HG03558 (cell line): Measurements from ENCODE around the gene PTRH1.

Experiments used
- ATAC-seq: cut with Tn5 transposase; IDR thresholded peaks from one replicate; pipeline ENCODE4 v1.9.1; 2021; ENCODE audit warnings: moderate number of reproducible peaks; ENCODE audit not compliant: unreplicated experiment; ENCODE audit errors: extremely low read depth

PTRH1 gene

DNA sequence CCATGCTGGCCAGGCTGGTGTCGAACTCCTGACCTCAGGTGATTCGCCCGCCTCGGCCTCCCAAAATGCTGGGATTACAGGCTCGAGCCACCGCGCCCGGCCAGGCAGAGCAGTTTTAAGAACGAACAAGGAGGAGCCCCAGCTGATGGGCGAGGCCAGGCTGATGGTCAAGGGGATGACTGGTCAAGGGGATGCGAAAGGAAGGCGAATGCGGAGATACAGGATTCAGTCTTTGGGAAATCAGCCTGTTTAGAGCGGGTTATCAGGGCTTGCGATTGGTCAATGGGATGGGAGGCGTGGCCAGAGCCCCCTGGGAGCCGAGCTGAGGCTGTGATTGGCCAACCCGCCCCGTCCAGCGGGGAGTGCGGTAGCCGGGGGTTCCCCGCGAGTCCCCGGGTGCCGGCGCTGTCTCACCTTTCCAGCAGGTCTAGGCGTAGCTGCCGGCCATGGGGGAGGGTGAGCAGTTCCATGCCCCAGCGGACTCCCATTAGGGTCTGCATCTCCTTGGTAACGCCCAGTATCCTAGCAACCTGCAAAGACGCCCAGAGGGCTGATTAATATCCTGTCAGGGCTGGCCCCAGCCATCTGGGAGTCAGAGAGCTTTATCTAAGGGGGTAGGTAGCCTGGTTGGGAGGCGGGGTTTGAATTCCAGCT lies 27.1 kb upstream of the PTRH1 start:
- no peak for ATAC-seq

DNA sequence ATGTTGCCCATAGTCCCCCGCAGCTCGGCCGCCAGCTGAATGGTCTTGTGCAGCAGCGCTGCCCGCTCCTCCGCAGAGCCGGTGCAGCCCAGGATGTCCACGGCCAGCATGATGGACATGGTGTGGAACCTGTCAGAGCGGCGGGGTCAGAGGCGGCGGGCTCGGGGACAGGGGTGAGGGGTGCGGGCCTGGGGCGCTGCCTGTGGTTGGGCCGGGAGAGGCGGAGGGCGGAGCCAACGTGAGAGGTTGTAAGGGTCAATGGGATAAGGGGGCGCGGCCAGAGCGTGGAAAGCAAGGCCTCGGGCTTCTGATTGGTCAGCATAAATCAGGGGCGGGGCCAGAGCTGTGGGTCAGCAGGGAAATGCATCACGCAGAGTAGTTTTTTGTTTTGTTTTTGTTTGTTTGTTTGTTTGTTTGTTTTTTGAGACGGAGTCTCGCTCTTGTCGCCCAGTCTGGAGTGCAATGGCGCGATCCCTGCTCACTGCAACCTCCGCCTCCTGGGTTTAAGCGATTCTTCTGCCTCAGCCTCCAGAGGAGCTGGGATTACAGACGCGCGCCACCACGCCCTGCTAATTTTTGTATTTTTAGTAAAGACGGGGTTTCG lies 26.5 kb upstream of the PTRH1 start:
- no peak for ATAC-seq

- ATAC-seq, result no peak
These were observed 24.3 kb upstream of the PTRH1 start for GRCh38 chr9:127739614-127740330.

GRCh38 chr9:127738666-127739065 lies 23.2 kb upstream of the PTRH1 start:
- no peak for ATAC-seq

- no peak for ATAC-seq
These were observed 20.2 kb upstream of the PTRH1 start for GRCh38 chr9:127735530-127736185.

DNA sequence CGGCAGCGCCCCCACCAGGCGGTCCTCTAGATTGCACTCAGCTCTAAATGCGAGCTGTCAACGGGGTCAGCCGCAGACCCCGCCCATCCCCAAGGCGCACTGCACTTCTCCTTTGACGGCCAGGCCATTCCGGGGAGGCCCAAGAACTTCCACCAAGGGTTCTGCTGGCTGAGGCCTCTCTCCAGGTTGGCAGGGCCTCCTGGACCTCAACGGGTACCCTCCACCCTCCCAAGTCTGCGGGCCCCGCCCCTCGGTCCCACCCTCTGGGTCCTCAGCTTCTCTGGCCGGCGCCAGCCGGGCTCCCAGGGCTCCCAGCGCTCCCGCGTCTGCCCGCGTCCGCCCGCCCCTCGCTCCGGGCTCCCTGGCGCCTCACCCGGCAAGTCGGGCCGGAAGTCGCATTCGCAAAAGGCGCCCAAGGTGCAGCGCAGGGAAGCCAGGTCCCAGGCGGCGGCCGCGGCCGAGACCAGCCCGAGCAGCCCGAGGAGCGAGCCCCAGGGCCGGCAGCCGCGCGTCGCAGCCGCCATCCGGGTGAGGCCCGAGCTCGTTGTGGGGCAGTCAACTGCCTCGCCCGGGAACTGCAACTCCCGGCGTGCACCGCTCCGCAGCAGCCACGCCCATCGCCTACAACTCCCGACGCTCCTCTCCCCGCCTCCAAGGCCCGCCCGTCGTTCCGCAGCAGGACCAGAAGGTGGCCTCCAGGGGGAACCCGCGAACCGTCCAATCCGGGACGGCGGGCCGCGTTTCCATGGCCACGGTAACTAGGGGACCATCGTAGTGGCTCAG lies 19.5 kb upstream of the PTRH1 start, which contains the start of gene TOR2A:
TOR2A (minus strand) TSS at position 548 of the 783 bp plus-strand sequence; CDS start at position 524, 24 bp downstream.
- peak; percentile 50 for ATAC-seq

GRCh38 chr9:127734247-127734746 lies 18.8 kb upstream of the PTRH1 start:
- no peak for ATAC-seq

DNA sequence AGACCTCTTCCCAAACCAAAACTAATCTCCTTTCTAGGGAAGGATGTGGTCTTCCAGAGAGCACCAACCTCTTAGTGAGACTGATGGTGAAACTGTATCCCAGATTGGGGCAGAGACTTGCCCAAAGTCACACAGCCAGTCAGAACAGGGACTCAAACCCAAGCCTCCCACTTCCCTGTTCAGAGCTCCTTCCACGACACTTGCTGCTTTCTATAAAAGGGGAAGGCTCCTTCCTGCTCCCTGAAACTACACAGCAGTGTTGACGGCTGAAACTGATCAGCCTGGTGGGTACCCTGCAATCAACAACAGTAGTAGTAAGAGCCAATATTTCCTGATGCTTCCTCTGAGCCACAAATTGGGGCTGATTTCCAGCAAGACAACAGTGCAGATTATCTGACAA lies 18.2 kb upstream of the PTRH1 start:
- ATAC-seq, result no peak

GRCh38 chr9:127732444-127732843 lies 17.0 kb upstream of the PTRH1 start:
- ATAC-seq, result no peak

DNA sequence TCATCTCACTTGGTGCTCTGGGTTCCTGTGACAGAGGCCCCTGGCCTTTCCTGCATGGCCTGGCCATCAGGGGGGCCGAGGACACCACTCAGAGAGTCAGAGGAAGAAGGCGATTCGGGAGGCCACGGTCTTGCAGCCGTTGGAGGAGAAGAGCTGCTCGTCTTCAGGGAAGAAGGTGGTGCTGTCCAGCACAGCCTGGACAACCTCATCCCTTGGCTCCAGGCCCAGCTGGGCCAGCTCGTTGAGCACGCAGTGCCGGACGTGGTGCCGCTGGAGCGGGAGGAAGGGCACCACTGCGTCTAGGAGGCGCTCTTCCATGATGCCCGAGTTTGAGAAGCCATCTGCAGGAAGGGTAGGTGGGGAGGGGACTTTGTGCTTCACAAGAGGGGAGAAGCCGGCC lies 16.5 kb upstream of the PTRH1 start:
- no peak for ATAC-seq

GRCh38 chr9:127730799-127731410 lies 15.4 kb upstream of the PTRH1 start:
- no peak for ATAC-seq

DNA sequence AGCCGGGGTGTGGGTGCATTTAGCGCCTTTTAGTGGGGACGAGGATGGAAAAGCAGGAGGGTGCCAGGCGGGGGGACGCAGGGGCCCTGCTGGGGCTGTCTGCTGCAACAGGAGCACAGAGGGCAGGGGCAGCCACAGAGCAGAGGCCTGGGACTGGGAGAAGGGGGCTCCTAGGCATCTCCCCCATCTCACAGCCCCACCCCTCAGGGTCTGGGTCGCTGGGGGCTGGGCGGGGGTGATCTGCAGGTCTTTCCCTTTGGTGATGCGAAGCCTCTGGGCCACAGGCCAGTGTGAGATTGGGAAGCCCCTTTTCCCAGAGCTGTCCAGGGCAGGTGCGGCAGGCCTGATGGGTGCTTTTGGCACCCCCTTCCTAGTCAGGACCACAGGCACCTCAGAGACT lies 14.8 kb upstream of the PTRH1 start:
- ATAC-seq, result no peak

DNA sequence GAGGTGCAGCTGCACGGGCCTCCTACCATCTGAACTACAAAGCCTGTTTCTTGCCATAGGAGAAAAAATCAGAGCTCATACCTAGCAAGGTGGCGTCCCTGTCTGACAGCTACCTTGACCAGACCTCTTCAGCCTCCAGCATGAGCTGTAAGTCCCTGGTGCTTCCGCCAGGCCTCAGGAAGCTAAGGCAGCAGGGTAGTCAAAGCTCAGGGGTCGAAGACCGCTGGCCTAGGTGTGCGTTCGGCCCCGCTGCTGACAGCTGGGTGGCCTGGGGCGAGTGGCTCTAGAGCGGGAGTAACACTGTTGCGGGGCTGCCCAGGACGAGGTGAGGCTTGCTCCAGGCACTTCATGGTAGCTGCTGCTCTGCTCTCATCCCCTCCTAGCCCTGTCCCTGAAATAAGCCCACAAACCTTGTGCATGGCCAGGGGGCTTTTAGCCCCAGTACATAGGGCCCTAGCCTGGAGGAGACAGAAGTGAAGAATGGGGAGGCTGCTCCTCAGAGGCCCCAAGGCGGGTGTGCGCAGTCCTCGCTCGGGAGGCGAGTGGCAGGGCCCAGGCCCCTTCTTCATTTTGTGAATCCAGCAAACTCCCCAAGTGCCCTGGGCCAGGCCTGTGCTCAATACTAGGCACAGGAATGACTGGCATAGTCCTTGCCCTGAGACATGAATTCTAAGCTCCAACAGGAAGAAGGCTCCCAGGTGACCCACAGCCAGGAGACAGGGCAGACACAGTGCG lies 14.2 kb upstream of the PTRH1 start:
- ATAC-seq, result no peak

DNA sequence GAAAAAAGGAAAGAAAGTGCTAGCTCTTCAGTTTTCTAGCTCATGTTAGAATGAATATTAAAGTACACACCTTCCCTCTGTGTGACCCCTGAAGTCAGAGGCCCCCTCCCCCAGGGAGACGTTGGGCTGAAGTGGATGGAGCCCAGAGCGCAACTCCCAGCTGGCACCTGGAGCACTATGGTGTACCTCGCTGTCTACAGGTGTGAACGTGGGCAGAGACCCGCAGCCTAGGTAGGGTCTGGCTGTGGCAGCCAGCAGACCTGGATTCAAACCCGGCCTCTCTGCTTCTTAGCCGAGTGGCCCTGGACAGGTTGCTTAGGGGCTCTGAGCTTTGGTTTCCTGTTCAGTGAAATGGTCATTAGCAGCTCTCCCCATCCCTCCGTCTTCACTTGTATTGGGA lies 13.3 kb upstream of the PTRH1 start:
- no peak for ATAC-seq

GRCh38 chr9:127726871-127727270 lies 11.4 kb upstream of the PTRH1 start:
- no peak for ATAC-seq

DNA sequence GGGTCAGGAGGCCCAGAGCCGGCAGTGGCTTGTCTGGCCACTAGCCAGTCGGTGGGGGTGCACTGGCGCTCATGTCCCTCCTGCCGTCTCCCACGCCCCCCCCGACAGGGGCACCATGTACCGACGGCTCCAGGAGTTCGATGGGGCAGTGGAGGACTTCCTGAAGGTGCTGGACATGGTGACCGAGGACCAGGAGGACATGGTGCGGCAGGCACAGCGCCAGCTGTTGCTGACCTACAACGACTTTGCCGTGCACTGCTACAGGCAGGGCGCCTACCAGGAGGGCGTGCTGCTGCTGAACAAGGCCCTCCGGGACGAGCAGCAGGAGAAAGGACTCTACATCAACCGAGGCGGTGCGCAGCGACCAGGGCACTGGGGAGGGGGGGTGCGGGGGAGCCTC lies 8.5 kb upstream of the PTRH1 start:
- ATAC-seq, result no peak

DNA sequence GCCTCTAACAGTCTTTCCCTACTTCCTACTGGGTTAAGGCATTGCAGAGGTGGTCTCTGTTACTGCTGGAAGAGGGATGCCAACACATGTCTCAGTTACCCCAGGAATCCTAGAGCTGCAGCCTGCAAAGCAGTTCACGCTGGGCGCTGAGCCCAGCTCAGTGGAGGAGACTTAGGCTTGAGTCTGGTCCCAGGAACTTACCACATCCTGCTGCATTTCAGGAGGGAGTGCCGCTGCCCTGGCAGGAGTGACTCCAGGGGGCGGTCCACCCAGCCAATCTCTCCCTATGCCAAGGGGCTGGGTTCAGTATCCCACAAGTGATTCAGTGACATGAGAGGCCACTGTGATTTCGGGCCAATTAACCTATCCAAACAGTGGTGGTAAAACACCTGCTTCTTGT lies 8.0 kb upstream of the PTRH1 start:
- no peak for ATAC-seq

- ATAC-seq, result no peak
These were observed 7.5 kb upstream of the PTRH1 start for GRCh38 chr9:127723013-127723412.
